GM19239 (cell line): ENCODE measurements around the gene ZNF552.

Source experiments
- DNase-seq: peaks from one replicate; pipeline ENCODE4 v3.0.0; 2011; ENCODE audit warnings: low spot score; ENCODE audit not compliant: insufficient read length
- FAIRE-seq: peaks from 2 replicates; lab custom pipeline; 2011; peaks lifted over from hg19 to GRCh38; lab: Jason Lieb, UNC

The ZNF552 gene

DNA sequence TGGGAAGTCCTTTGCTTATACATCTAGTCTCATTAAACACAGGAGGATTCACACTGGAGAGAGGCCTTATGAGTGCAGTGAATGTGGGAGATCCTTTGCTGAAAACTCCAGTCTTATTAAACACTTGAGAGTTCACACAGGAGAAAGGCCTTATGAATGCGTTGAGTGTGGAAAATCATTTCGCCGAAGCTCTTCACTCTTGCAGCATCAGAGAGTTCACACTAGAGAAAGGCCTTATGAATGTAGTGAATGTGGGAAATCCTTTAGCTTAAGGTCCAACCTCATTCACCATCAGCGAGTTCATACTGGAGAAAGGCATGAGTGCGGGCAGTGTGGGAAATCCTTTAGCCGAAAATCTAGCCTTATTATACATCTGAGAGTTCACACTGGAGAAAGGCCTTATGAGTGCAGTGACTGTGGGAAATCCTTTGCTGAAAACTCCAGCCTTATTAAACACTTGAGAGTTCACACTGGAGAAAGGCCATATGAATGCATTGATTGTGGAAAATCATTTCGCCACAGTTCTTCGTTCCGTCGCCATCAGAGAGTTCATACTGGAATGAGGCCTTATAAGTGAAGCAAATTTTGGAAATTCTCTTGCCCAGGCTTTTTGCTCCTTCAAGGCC is 35.4 kb downstream of the ZNF552 start:
- DNase-seq, result no peak
- FAIRE-seq, result no peak

GRCh38 chr19:57778336-57778735 is 36.4 kb downstream of the ZNF552 start:
- DNase-seq (no peak), FAIRE-seq (no peak)

- DNase-seq (no peak), FAIRE-seq (no peak)
These were observed 37.9 kb downstream of the ZNF552 start for GRCh38 chr19:57776764-57777296.

DNA sequence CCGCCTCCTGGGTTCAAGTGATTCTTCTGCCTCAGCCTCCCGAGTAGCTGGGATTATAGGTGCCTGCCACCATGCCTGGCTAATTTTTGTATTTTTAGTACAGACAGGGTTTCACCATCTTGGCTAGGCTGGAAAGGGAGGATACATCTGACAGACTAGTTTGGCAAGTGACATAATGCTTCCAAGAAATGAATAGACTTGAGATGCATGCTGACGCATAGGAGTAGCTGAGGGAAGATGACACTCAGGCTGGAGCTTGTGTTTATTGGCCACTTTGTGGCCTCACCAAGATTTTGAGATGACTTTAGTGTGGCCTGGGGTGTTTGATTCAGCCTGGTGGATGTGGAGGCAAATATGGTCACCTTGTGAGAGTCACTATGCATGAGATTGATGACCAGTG is 41.2 kb downstream of the ZNF552 start:
- DNase-seq (no peak), FAIRE-seq (no peak)

DNA sequence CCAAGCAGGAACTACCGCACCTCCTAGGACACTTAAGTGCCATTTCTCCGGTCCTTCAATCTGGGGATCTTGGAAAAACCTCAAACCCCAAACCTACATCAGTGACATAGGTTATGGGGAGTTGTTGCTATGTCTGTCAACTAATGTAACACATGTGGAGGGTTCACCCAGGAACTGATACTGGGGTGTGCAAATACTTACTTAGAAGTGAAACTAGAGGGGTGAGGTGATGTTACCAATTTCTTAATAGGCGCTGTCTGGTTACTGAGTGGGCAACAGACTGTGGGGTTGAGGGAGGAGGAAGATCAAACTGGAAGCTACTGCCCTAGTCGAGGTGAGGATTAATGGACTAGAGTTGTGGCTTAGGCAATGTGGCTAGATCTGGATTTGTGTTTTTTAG is 43.3 kb downstream of the ZNF552 start:
- FAIRE-seq, result no peak
- no peak for DNase-seq

GRCh38 chr19:57769345-57770131 is 45.2 kb downstream of the ZNF552 start, which contains the start of gene ZNF586:
TSS of gene ZNF586 (plus strand) at chr19:57769676. CDS start at chr19:57769843, 167 bp downstream.
- FAIRE-seq, result peak; percentile 98
- DNase-seq, result peak; percentile 95

GRCh38 chr19:57759096-57759495 is 55.6 kb downstream of the ZNF552 start:
- DNase-seq (no peak), FAIRE-seq (no peak)

DNA sequence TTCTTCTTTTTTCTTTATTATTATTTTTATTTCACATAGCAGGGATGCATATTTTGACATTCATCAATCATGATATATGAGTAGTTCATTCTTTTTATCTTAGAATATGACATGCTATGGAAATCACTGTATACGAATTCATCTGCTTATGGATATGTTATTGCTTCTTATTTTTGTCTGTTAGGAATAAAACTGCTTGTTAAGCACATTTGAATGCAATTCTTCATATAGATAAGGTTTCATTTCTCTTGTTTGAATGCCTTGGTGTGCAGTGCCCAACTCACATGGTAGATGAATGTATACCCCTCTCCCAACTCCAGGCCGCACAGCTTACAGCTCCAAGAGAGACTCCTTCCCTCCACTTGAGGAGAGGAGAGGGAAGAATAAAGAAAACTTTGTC is 56.8 kb downstream of the ZNF552 start:
- no peak for DNase-seq

More for the DNA sequence above, 56.8 kb downstream of the ZNF552 start:
- no peak for FAIRE-seq
